Lower leg skin (tissue), 4 donors: Measurements from ENCODE around the gene LACTBL1. TPM values are rescaled to one million over a fixed set of nuclear protein-coding genes. Genes with fewer than 3 reads are reported as not detected.

Experiments
- DNase-seq, 2 donors: peaks; one replicate each; pipeline ENCODE4 v3.0.0-alpha.2; 2019; ENCODE audit warnings: low spot score in 2 of 2
- H3K4me3 ChIP-seq: fragments of 200-600 bp; sonication (generic); 2 replicates; pipeline ENCODE4 v1.5.1; 2017; ENCODE audit warnings: mild to moderate bottlenecking, low read depth; ENCODE audit not compliant: poor library complexity, severe bottlenecking
- POLR2A ChIP-seq, 2 donors: fragments of 450-650 bp; IDR thresholded peaks; one replicate each; pipeline ENCODE4 v1.6.1; 2016 to 2017; ENCODE audit warnings: antibody characterized with exemption in 2 of 2, mild to moderate bottlenecking in 1 of 2, moderate library complexity in 1 of 2
- WGBS, 2 donors: methylation state at CpG; one replicate each; pipeline ENCODE4 v1.1.5; 2018; 5-methylcytosine and 5-hydroxymethylcytosine counted together
- intact Hi-C: fragments of 100-400 bp; cut with DNase I; formaldehyde crosslinking; loops from one replicate; pipeline ENCODE4 v1.15.0; 2023; ENCODE audit warnings: low total_unique reads
- total RNA-seq, 4 donors: library from RNA; depleted of rRNA; stranded (reverse); fragments of >200 nt; gene quantifications; one replicate each; pipeline ENCODE4 v1.1.0, GENCODE V29; 2016
- TF ChIP-seq, protein P1 (sequence below), 3 donors: fragments of 450-650 bp; IDR thresholded peaks; one replicate each; pipeline ENCODE4 v1.5.1; 2016; ENCODE audit warnings: antibody characterized with exemption in 3 of 3, mild to moderate bottlenecking in 3 of 3, moderate library complexity in 2 of 3

Gene LACTBL1
- total RNA-seq, 4 donors from 2014 or later: not detected

- 50 to 52% methylated on average over 2 of the region's 2 CpGs for WGBS, 2 donors
- no peak for TF ChIP-seq POLR2A (IDR thresholded peaks at IDR 0.05)
- TF ChIP-seq, protein P1, sequence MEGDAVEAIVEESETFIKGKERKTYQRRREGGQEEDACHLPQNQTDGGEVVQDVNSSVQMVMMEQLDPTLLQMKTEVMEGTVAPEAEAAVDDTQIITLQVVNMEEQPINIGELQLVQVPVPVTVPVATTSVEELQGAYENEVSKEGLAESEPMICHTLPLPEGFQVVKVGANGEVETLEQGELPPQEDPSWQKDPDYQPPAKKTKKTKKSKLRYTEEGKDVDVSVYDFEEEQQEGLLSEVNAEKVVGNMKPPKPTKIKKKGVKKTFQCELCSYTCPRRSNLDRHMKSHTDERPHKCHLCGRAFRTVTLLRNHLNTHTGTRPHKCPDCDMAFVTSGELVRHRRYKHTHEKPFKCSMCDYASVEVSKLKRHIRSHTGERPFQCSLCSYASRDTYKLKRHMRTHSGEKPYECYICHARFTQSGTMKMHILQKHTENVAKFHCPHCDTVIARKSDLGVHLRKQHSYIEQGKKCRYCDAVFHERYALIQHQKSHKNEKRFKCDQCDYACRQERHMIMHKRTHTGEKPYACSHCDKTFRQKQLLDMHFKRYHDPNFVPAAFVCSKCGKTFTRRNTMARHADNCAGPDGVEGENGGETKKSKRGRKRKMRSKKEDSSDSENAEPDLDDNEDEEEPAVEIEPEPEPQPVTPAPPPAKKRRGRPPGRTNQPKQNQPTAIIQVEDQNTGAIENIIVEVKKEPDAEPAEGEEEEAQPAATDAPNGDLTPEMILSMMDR (IDR thresholded peaks at IDR 0.05): no peak
- DNase-seq: no peak
- intact Hi-C loops: no loop called here
- no peak overlapping the region for H3K4me3 ChIP-seq
Observed at GRCh38 chr1:22967833-22968232, 4.8 kb downstream of the LACTBL1 start.

- intact Hi-C loops: no loop called here
- WGBS, 2 donors: 74 to 83% methylated on average over 5 of the region's 5 CpGs
- no peak for TF ChIP-seq POLR2A (IDR thresholded peaks at IDR 0.05)
- TF ChIP-seq, protein P1 (IDR thresholded peaks at IDR 0.05): no peak
- DNase-seq: no peak
- H3K4me3 ChIP-seq: no peak overlapping the region
Observed at GRCh38 chr1:22966309-22966708, 6.4 kb downstream of the LACTBL1 start.

DNA sequence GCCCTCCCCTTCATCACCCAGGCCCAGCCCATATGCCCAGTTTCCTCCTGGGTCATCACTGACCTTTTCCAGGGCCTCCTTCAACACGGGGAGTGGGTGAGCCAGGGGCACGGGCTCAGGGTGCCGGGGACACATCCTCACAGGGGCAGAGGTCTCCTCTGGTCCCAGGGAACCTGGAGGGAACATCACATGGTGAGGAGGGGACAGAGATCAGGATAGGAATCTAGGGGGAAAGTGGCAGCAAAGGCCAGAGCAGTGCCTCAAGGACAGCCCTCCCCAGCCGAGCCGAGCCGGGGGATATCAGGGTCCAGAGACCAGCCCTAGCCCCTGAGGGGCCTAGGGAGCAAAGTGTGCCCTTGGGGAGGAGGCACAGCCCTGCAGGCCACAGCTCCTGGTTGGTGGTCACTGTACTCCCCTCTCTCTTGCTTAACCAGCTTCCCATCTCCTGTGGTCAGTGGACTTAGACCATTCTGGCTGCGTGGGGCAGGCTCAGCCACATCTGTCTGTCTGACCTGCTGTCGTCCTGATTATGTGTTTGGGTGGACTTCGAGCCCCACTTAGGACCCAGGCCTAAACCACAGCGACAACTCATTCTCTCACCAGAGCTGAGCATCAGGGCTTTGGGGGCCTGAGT lies 9.5 kb downstream of the LACTBL1 start:
- intact Hi-C loops: no loop called here

DNA sequence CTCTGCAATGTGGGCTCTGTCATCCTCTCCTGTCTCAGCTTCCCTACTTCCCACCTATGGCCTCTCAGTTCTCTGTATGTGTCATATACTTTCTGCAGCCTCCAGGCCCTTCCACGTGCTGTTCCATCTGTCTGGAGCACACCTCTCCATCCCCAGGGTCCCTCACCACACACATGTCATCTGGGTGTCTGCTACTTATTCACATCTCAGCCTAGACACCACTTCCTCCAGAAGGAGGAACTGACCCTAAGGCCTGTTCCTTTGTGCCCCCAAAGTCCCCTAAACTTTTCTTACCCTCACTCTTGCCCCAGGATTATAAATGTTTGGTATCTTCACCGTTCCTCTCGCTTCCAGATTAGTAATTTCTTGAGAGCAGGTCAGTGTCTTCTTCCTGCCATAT lies 10.1 kb downstream of the LACTBL1 start:
- TF ChIP-seq, protein P1 (IDR thresholded peaks at IDR 0.05): no peak
- TF ChIP-seq POLR2A (IDR thresholded peaks at IDR 0.05): no peak
- intact Hi-C loops: no loop called here
- peak in 1 of 2 donors; percentile 0 for DNase-seq
- 71 to 73% methylated on average over 3 of the region's 3 CpGs for WGBS, 2 donors
- no peak overlapping the region for H3K4me3 ChIP-seq

More for the DNA sequence above, 9.5 kb downstream of the LACTBL1 start:
- DNase-seq: peak in 1 of 2 donors; percentile 74
- TF ChIP-seq, protein P1 (IDR thresholded peaks at IDR 0.05): no peak
- no peak for TF ChIP-seq POLR2A (IDR thresholded peaks at IDR 0.05)
- H3K4me3 ChIP-seq: no peak overlapping the region
- WGBS, 2 donors: 83 to 85% methylated on average over 10 of the region's 10 CpGs

- intact Hi-C loops: no loop called here
- no peak overlapping the region for H3K4me3 ChIP-seq
- TF ChIP-seq, protein P1 (IDR thresholded peaks at IDR 0.05): no peak
- no peak for TF ChIP-seq POLR2A (IDR thresholded peaks at IDR 0.05)
- WGBS, 2 donors: 76 to 83% methylated on average over 7 of the region's 7 CpGs
- peak in 1 of 2 donors; percentile 65 for DNase-seq
Observed at GRCh38 chr1:22959545-22960360, 12.9 kb downstream of the LACTBL1 start.
